ENCODE results near the gene WNT7A. TPM values are rescaled to one million over a fixed set of nuclear protein-coding genes. Genes with fewer than 3 reads are reported as not detected.

Gene WNT7A
- total RNA-seq, 1 experiment from 2014 or later, result 0.34 TPM

- no peaks in the 10 kb centered on the region for H3K79me2 ChIP-seq (ENCODE audit: insufficient read depth, low read length)
- POLR2A ChIA-PET, result no interaction called here
- no peak for DNase-seq (ENCODE audit: low read depth, low spot score)
Measured at GRCh38 chr3:13822871-13823585, 56.8 kb downstream of the WNT7A start.

More at GRCh38 chr3:13822871-13823585, 56.8 kb downstream of the WNT7A start:
- H2AFZ ChIP-seq (ENCODE audit: low read depth, low read length, poor library complexity, severe bottlenecking), result no peak overlapping the region
- no peaks in the 10 kb centered on the region for H3K9me3 ChIP-seq (ENCODE audit: control insufficient read depth in 1 of 2, insufficient read depth in 1 of 2, low read depth in 1 of 2, low read length in 2 of 2)
- H3K4me3 ChIP-seq (replicated peaks in 1 of 2; ENCODE audit: low read depth in 1 of 2, low read length in 2 of 2), result no peak overlapping the region
- intact Hi-C loops (cut with micrococcal nuclease), result no loop called here
- H3K27ac ChIP-seq (ENCODE audit: low read depth, low read length), result no peak overlapping the region
- no peaks in the 10 kb centered on the region for H3K9me2 ChIP-seq (ENCODE audit: insufficient read depth)
- no peak for TF ChIP-seq TCF7L2 (IDR thresholded peaks at IDR 0.05; ENCODE audit: borderline replicate concordance, extremely low read depth, insufficient read depth, insufficient read length)
- TF ChIP-seq RAD21 (IDR thresholded peaks at IDR 0.05; ENCODE audit: low read depth), result no peak
- TF ChIP-seq, protein P1, sequence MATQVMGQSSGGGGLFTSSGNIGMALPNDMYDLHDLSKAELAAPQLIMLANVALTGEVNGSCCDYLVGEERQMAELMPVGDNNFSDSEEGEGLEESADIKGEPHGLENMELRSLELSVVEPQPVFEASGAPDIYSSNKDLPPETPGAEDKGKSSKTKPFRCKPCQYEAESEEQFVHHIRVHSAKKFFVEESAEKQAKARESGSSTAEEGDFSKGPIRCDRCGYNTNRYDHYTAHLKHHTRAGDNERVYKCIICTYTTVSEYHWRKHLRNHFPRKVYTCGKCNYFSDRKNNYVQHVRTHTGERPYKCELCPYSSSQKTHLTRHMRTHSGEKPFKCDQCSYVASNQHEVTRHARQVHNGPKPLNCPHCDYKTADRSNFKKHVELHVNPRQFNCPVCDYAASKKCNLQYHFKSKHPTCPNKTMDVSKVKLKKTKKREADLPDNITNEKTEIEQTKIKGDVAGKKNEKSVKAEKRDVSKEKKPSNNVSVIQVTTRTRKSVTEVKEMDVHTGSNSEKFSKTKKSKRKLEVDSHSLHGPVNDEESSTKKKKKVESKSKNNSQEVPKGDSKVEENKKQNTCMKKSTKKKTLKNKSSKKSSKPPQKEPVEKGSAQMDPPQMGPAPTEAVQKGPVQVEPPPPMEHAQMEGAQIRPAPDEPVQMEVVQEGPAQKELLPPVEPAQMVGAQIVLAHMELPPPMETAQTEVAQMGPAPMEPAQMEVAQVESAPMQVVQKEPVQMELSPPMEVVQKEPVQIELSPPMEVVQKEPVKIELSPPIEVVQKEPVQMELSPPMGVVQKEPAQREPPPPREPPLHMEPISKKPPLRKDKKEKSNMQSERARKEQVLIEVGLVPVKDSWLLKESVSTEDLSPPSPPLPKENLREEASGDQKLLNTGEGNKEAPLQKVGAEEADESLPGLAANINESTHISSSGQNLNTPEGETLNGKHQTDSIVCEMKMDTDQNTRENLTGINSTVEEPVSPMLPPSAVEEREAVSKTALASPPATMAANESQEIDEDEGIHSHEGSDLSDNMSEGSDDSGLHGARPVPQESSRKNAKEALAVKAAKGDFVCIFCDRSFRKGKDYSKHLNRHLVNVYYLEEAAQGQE (IDR thresholded peaks at IDR 0.05; ENCODE audit: low read depth), result no peak
- TF ChIP-seq ZBTB33 (IDR thresholded peaks at IDR 0.05; ENCODE audit: extremely low read depth, insufficient replicate concordance, low read length), result no peak
- no peak for TF ChIP-seq ATF3 (IDR thresholded peaks at IDR 0.05)
- TF ChIP-seq JUND (IDR thresholded peaks at IDR 0.05), result no peak
- TF ChIP-seq ELF1 (IDR thresholded peaks at IDR 0.05; ENCODE audit: borderline replicate concordance, low read depth), result no peak
- TF ChIP-seq POLR2AphosphoS5 (IDR thresholded peaks at IDR 0.05; ENCODE audit: low read depth, low read length), result no peak
- TF ChIP-seq SIN3A (IDR thresholded peaks at IDR 0.05; ENCODE audit: low read depth), result no peak
- no peak for TF ChIP-seq ZFX (IDR thresholded peaks at IDR 0.05)
- TF ChIP-seq CEBPB (IDR thresholded peaks at IDR 0.05; ENCODE audit: low read depth), result no peak
- TF ChIP-seq CBX3 (IDR thresholded peaks at IDR 0.05; ENCODE audit: low read depth), result no peak
- no peak for TF ChIP-seq FOSL1 (IDR thresholded peaks at IDR 0.05; ENCODE audit: low read depth)
- TF ChIP-seq POLR2A (IDR thresholded peaks at IDR 0.05; ENCODE audit: borderline replicate concordance, extremely low read depth, insufficient read depth, insufficient read length), result no peak
- no peak for TF ChIP-seq SP1 (IDR thresholded peaks at IDR 0.05; ENCODE audit: low read depth)
- TF ChIP-seq, protein P2, sequence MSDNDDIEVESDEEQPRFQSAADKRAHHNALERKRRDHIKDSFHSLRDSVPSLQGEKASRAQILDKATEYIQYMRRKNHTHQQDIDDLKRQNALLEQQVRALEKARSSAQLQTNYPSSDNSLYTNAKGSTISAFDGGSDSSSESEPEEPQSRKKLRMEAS (IDR thresholded peaks at IDR 0.05), result no peak
- no peak for TF ChIP-seq YY1 (IDR thresholded peaks at IDR 0.05; ENCODE audit: extremely low read depth, insufficient replicate concordance, low read depth, low read length)
- TF ChIP-seq EZH2 (IDR thresholded peaks at IDR 0.05), result no peak
- no peaks in the 10 kb centered on the region for H3K36me3 ChIP-seq (ENCODE audit: control insufficient read depth in 1 of 2, insufficient read depth in 2 of 2, low read length in 2 of 2)
- no peak overlapping the region for H3K9ac ChIP-seq (ENCODE audit: low read length)
- no peaks in the 10 kb centered on the region for H3K27me3 ChIP-seq (ENCODE audit: insufficient read depth, low read length)
- no peak for ATAC-seq
- H3K4me2 ChIP-seq (ENCODE audit: low read length), result no peak overlapping the region; the same call in 1 of the 2 replicates
- peaks cover 0 to 33% of the 10 kb centered on the region in 2 experiments; a peak in 1 of 4 replicates for H3K4me1 ChIP-seq (ENCODE audit: control insufficient read depth in 1 of 2, insufficient read depth in 2 of 2, low read length in 2 of 2)
- ChIA-PET RAD21 (ENCODE audit: low non-redundant PET in 1 of 2, low total read pairs in 2 of 2, uncharacterized antibody in 2 of 2, unreplicated experiment in 2 of 2) (no interaction called here), CTCF (no interaction called here)
- H4K20me1 ChIP-seq (ENCODE audit: insufficient read depth), result no peaks in the 10 kb centered on the region
- no TSS peak for BruUV-seq (replicated peaks)
